RWPE1 (cell line): ENCODE results near the gene TFCP2L1.
A peak's percentile ranks its signal among the peaks of the same experiment; 100 is the strongest.
"Not testable (repeated sequence)": the region's sequence is repeated elsewhere in the genome, so short reads cannot be mapped to it uniquely, and the experiment has no call there.

Experiments used
- CTCF ChIA-PET: fragments of 350-600 bp; sonication (Branson Sonifier 250); formaldehyde crosslinking; extraction: SDS; loops from one replicate; lab custom pipeline; 2021; lab: Yijun Ruan, JAX
- POLR2A ChIA-PET: fragments of 400-600 bp; formaldehyde crosslinking; extraction: SDS; loops from one replicate; lab custom pipeline; 2020; ENCODE audit warnings: antibody characterized with exemption; ENCODE audit not compliant: low non-redundant PET; lab: Yijun Ruan, JAX
- DNase-seq: peaks from one replicate; pipeline ENCODE4 v3.0.0; 2012; ENCODE audit warnings: low spot score
- H3K27ac ChIP-seq: fragments of 450-650 bp; 2 replicates; pipeline ENCODE4 v1.5.1; 2017
- TF ChIP-seq, protein P1 (sequence below): fragments of 450-650 bp; conservative IDR thresholded peaks from 2 replicates; pipeline ENCODE4 v1.5.1; 2017; ENCODE audit warnings: low read depth, mild to moderate bottlenecking

TFCP2L1 gene

GRCh38 chr2:121273116-121273515 is 11.9 kb downstream of the TFCP2L1 start:
- ChIA-PET CTCF (no interaction called here), POLR2A (interaction anchor here (0.7 kb wide), 1 partner anchor 1328 kb away, joined by 8 read pairs; no protein-coding TSS in a partner anchor)
- no peak overlapping the region for H3K27ac ChIP-seq
- DNase-seq = no peak
- TF ChIP-seq, protein P1, sequence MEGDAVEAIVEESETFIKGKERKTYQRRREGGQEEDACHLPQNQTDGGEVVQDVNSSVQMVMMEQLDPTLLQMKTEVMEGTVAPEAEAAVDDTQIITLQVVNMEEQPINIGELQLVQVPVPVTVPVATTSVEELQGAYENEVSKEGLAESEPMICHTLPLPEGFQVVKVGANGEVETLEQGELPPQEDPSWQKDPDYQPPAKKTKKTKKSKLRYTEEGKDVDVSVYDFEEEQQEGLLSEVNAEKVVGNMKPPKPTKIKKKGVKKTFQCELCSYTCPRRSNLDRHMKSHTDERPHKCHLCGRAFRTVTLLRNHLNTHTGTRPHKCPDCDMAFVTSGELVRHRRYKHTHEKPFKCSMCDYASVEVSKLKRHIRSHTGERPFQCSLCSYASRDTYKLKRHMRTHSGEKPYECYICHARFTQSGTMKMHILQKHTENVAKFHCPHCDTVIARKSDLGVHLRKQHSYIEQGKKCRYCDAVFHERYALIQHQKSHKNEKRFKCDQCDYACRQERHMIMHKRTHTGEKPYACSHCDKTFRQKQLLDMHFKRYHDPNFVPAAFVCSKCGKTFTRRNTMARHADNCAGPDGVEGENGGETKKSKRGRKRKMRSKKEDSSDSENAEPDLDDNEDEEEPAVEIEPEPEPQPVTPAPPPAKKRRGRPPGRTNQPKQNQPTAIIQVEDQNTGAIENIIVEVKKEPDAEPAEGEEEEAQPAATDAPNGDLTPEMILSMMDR = no peak

DNA sequence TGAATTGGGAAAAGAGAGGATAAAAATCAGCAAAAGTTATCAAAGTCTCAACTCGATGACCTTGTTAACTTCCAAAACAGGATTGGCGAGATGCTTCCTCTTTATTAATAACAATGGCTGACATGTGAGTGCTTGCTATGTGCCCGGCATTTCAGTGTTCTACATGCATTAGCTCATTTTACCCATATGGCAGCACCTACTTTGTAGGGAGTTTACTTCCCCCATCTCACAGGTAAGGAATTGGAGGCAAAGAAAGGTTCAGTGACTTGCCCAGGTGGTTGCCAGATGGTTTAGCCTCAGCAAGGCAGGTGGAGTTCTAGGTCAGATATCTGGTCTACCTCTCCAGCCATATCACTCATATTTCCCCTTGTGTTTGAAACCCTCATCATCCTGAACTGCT is 12.4 kb downstream of the TFCP2L1 start:
- ChIA-PET POLR2A (no interaction called here), CTCF (no interaction called here)
- no peak overlapping the region for H3K27ac ChIP-seq
- TF ChIP-seq, protein P1 = no peak
- no peak for DNase-seq

GRCh38 chr2:121269436-121269835 is 15.6 kb downstream of the TFCP2L1 start:
- DNase-seq, H3K27ac ChIP-seq, POLR2A ChIA-PET: not testable (repeated sequence)
- CTCF ChIA-PET = interaction anchor here (0.6 kb wide), 1 partner anchor 14 kb away, joined by 3 read pairs; no protein-coding TSS in a partner anchor

- peak; percentile 41 for DNase-seq
- TF ChIP-seq, protein P1 = no peak
- ChIA-PET POLR2A (no interaction called here), CTCF (interaction anchor here (0.7 kb wide), 1 partner anchor 170 kb away, joined by 3 read pairs; no protein-coding TSS in a partner anchor)
- 0 out of 2 replicates have a peak overlapping the region, but pooled peaks have one; percentile 28 for H3K27ac ChIP-seq
Measured at GRCh38 chr2:121266543-121267106, 18.4 kb downstream of the TFCP2L1 start.

DNA sequence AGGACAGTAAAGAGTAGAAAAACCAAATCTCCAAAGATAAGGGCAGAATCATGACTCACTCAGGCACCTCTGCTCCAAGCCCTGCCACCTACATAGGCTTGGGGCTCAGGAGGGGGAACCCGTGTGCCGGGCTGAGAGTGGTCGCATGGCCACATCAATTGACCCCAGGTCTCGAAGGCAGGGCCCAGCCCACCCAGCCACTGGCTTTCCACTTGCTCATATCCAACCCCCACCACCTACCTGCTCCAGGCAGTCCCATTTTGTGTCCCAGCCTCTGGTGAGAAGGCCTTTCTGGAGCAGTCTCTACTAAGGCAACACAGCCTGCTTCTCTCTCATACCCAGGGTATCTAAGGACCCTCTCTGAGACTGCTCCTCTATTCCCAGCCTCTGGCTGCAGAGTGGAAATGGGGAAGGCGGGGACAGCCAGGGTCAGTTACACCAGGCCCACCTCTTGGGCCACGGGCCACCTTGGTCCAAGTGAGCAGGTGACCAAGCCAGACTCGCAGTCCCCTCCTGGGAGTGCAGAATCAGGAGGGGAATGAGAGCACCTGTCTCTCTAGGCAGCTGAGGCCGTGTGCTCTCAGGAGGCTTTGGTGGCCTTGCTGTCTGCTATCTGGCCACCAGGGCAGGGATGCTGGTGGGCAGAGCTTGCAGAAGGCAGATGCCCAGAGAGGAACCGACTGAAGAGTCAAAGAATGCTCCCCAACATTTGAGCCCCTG is 20.8 kb downstream of the TFCP2L1 start:
- CTCF ChIA-PET = interaction anchor here (0.7 kb wide), 1 partner anchor 20 kb away, joined by 3 read pairs; no protein-coding TSS in a partner anchor
- H3K27ac ChIP-seq = peak overlapping the region; percentile 29
- no peak for DNase-seq
- POLR2A ChIA-PET = no interaction called here
- TF ChIP-seq, protein P1 = no peak

GRCh38 chr2:121260370-121261154 is 24.4 kb downstream of the TFCP2L1 start:
- TF ChIP-seq, protein P1 = no peak
- no peak for DNase-seq

More at GRCh38 chr2:121260370-121261154, 24.4 kb downstream of the TFCP2L1 start:
- CTCF ChIA-PET = interaction anchor here (0.5 kb wide), 1 partner anchor 95 kb away, joined by 4 read pairs; no protein-coding TSS in a partner anchor
- POLR2A ChIA-PET = no interaction called here
- peak overlapping the region; percentile 43 for H3K27ac ChIP-seq
